HG02840 (cell line): ENCODE data around the gene FBXL19.

Experiments used
- ATAC-seq: cut with Tn5 transposase; IDR thresholded peaks from one replicate; pipeline ENCODE4 v1.9.1; 2021; ENCODE audit warnings: mild to moderate bottlenecking, moderate library complexity, moderate number of reproducible peaks; ENCODE audit not compliant: unreplicated experiment, low FRiP score

The FBXL19 gene

GRCh38 chr16:30961384-30961783 lies 38.0 kb downstream of the FBXL19 start:
- no peak for ATAC-seq

- ATAC-seq, result no peak
Measured at GRCh38 chr16:30963925-30964511, 40.6 kb downstream of the FBXL19 start.

- ATAC-seq, result no peak
Measured at GRCh38 chr16:30964574-30965226, 41.3 kb downstream of the FBXL19 start.

GRCh38 chr16:30965436-30965835 lies 42.1 kb downstream of the FBXL19 start:
- no peak for ATAC-seq

GRCh38 chr16:30966033-30966619 lies 42.8 kb downstream of the FBXL19 start:
- no peak for ATAC-seq

GRCh38 chr16:30967795-30968194 lies 44.4 kb downstream of the FBXL19 start:
- no peak for ATAC-seq

- no peak for ATAC-seq
Measured at GRCh38 chr16:30969246-30969842, 46.0 kb downstream of the FBXL19 start.

GRCh38 chr16:30971298-30971697 lies 47.9 kb downstream of the FBXL19 start:
- no peak for ATAC-seq

- no peak for ATAC-seq
Measured at GRCh38 chr16:30972872-30973271, 49.5 kb downstream of the FBXL19 start.

GRCh38 chr16:30974348-30974747 lies 51.0 kb downstream of the FBXL19 start:
- ATAC-seq, result no peak

- no peak for ATAC-seq
Measured at GRCh38 chr16:30976486-30976885, 53.1 kb downstream of the FBXL19 start.

GRCh38 chr16:30977502-30977901 lies 54.1 kb downstream of the FBXL19 start:
- no peak for ATAC-seq

GRCh38 chr16:30979170-30980022 lies 56.0 kb downstream of the FBXL19 start:
- ATAC-seq, result no peak

- ATAC-seq, result no peak
Measured at GRCh38 chr16:30980023-30980371, 56.6 kb downstream of the FBXL19 start.

- no peak for ATAC-seq
Measured at GRCh38 chr16:30980434-30980833, 57.1 kb downstream of the FBXL19 start.

GRCh38 chr16:30980959-30981358 lies 57.6 kb downstream of the FBXL19 start:
- no peak for ATAC-seq

- no peak for ATAC-seq
Measured at GRCh38 chr16:30982548-30983288, 59.3 kb downstream of the FBXL19 start.

- ATAC-seq, result no peak
Measured at GRCh38 chr16:30983289-30983889, 60.0 kb downstream of the FBXL19 start.

GRCh38 chr16:30983898-30984610 lies 60.7 kb downstream of the FBXL19 start:
- ATAC-seq, result no peak
